ENCODE data around the gene EFNA5.

DNA sequence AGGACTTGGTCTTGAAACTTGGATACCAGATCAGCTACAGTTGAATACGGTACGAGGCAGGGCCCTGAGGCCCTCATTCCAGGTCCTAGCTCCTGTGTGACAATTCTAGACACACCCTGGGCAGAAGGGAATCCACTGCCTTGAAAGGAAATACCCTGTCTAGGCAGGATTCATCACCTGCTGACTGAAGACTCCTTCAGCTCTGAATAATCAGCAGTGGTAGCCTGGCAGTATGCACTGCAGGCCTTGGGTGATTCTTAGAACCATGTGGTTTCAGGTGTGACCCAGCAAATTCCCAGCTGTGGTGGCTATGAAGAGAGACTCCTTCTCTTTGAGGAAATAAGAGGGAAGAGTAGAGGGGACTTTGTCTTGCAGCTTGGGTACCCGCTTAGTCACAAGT, 17.2 kb upstream of the EFNA5 start:
- TF ChIP-seq, protein P1, sequence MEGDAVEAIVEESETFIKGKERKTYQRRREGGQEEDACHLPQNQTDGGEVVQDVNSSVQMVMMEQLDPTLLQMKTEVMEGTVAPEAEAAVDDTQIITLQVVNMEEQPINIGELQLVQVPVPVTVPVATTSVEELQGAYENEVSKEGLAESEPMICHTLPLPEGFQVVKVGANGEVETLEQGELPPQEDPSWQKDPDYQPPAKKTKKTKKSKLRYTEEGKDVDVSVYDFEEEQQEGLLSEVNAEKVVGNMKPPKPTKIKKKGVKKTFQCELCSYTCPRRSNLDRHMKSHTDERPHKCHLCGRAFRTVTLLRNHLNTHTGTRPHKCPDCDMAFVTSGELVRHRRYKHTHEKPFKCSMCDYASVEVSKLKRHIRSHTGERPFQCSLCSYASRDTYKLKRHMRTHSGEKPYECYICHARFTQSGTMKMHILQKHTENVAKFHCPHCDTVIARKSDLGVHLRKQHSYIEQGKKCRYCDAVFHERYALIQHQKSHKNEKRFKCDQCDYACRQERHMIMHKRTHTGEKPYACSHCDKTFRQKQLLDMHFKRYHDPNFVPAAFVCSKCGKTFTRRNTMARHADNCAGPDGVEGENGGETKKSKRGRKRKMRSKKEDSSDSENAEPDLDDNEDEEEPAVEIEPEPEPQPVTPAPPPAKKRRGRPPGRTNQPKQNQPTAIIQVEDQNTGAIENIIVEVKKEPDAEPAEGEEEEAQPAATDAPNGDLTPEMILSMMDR (IDR thresholded peaks at IDR 0.05; ENCODE audit: borderline replicate concordance, extremely low read depth, low read length, poor library complexity, severe bottlenecking) = no peak
- no peak for TF ChIP-seq EZH2 (IDR thresholded peaks at IDR 0.05; ENCODE audit: borderline replicate concordance, low read depth, low read length, severe bottlenecking)

All from DND-41 (cell line).